KOPT-K1 (cell line): Measurements from ENCODE around the gene OXLD1.
"Not testable (repeated sequence)": the region's sequence is repeated elsewhere in the genome, so short reads cannot be mapped to it uniquely, and the experiment has no call there.

Experiments
- H3K27ac ChIP-seq: fragments of 200-600 bp; sonication (generic); 2 replicates; pipeline ENCODE4 v1.5.1; 2016; ENCODE audit warnings: antibody characterized with exemption, mild to moderate bottlenecking, low read depth, low read length; ENCODE audit not compliant: poor library complexity, severe bottlenecking
- H3K36me3 ChIP-seq: fragments of 200-600 bp; sonication (generic); 2 replicates; pipeline ENCODE4 v1.5.1; 2017; ENCODE audit warnings: antibody characterized with exemption, mild to moderate bottlenecking, low read length, moderate library complexity; ENCODE audit not compliant: insufficient read depth
- H3K9me3 ChIP-seq: fragments of 200-600 bp; sonication (generic); 2 replicates; pipeline ENCODE4 v1.5.1; 2017; ENCODE audit warnings: antibody characterized with exemption, low read length, mild to moderate bottlenecking; ENCODE audit not compliant: insufficient read depth, poor library complexity, severe bottlenecking

OXLD1 gene

GRCh38 chr17:81675515-81676221 lies 9.3 kb upstream of the OXLD1 start:
- peaks cover 70% of the 10 kb centered on the region for H3K36me3 ChIP-seq

DNA sequence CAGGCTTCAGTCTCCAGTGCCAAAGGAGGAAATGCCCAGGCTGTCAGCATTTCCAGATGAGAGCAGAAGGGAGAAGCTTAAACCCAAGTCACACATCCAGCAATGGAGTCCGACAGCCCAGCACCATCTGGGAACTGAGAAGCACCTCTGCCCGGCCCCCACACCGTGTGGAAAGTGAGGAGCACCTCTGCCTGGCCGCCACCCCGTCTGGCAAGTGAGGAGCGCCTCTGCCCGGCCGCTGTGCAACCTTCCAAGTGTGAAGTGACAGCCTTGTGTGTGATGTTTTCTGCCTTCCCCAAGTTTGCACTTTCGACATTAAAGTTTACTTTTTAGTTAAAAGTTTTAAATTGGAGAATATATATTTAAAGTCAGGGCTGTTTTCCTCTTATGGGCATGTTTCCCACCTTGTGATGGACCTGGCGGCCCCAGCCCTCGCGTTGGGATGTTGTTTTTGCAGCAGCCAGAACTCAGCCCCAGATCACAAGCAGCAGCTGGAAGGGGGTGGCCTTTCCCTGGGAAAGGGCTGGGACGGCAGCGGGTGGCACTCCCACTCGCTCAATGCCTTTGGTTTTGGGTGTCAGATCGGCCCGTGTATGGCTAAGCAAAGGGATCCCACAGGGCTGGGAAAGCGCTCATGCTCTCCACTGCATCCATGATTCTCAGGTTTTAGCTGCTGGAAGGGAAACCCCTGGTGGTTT lies 7.3 kb upstream of the OXLD1 start:
- Histone ChIP-seq H3K36me3 (peaks cover 77% of the 10 kb centered on the region), H3K9me3 (no peaks in the 10 kb centered on the region), H3K27ac (no peak overlapping the region)

More at GRCh38 chr17:81675515-81676221, 9.3 kb upstream of the OXLD1 start:
- H3K9me3 ChIP-seq, H3K27ac ChIP-seq: not testable (repeated sequence)

- H3K9me3 ChIP-seq, result no peaks in the 10 kb centered on the region
- peaks cover 84% of the 10 kb centered on the region for H3K36me3 ChIP-seq
- no peak overlapping the region for H3K27ac ChIP-seq
Measured at GRCh38 chr17:81672954-81673353, 6.5 kb upstream of the OXLD1 start.

DNA sequence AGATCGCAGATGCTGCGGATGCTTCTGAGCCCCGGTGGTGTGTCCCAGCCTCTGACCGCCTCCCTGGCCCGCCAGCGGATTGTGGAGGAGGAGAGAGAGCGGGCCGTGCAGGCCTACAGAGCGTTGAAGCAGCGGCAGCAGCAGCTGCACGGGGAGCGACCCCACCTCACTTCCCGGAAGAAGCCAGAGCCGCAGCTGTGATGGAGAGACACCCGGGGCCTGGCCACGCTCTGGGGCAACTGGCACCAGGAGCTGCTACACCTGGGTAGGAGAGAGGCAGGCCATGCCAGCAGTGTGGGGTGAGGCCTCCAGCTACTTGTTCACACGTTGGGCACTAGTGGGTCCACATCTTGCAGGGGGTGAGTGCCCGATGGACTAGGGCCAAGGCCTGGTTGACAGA lies 6.1 kb upstream of the OXLD1 start:
- Histone ChIP-seq H3K36me3 (peaks cover 85% of the 10 kb centered on the region), H3K27ac (no peak overlapping the region)

DNA sequence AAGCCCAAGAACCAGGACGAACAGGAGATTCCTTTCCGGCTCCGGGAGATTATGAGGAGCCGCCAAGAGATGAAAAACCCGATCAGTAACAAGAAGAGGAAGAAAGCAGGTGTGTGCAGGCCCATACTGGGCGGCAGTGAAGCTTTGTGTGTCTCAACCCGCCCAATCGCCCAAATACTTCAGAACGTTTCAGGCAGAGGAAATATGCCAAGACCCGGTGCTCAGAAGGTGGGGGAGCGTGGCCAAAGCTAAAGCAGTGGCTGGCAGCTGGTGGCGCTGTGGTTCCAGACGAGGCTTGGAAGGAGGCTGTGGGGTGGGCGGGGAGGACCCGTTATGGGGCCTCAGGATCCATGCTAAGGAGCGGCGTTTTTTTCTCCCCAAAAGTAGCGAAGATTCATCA lies 1.3 kb upstream of the OXLD1 start:
- Histone ChIP-seq H3K36me3 (peaks cover 63% of the 10 kb centered on the region), H3K27ac (peak overlapping the region; percentile 36)

More for the DNA sequence above, 6.1 kb upstream of the OXLD1 start:
- no peaks in the 10 kb centered on the region for H3K9me3 ChIP-seq

DNA sequence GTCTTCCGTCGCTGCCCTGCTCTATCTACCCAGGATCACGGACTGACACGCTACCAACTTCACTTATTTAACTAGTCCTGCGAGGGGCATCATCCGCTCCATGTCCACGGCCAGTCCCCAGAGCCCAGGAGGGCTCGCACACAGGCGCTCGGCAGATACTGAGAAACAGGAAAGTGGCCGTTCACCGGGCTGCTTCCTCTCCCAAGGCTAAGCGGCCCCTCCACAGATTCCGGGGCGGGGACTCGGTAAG lies 388 bp downstream of the OXLD1 start:
- H3K27ac ChIP-seq, result peak overlapping the region; percentile 88
- no peaks in the 10 kb centered on the region for H3K9me3 ChIP-seq
- H3K36me3 ChIP-seq, result peaks cover 45% of the 10 kb centered on the region

More for the DNA sequence above, 1.3 kb upstream of the OXLD1 start:
- no peaks in the 10 kb centered on the region for H3K9me3 ChIP-seq

GRCh38 chr17:81665205-81666091 lies 957 bp downstream of the OXLD1 start:
- H3K36me3 ChIP-seq, result peaks cover 40% of the 10 kb centered on the region
- no peaks in the 10 kb centered on the region for H3K9me3 ChIP-seq
- H3K27ac ChIP-seq, result peak overlapping the region; percentile 88

GRCh38 chr17:81664051-81664470 lies 2.3 kb downstream of the OXLD1 start:
- H3K36me3 ChIP-seq, result peaks cover 26% of the 10 kb centered on the region
- no peak overlapping the region for H3K27ac ChIP-seq
- no peaks in the 10 kb centered on the region for H3K9me3 ChIP-seq

GRCh38 chr17:81662002-81662401 lies 4.4 kb downstream of the OXLD1 start:
- H3K27ac ChIP-seq, result no peak overlapping the region
- peaks cover 14% of the 10 kb centered on the region for H3K36me3 ChIP-seq
- no peaks in the 10 kb centered on the region for H3K9me3 ChIP-seq

- Histone ChIP-seq H3K36me3 (peaks cover 14% of the 10 kb centered on the region), H3K9me3 (no peaks in the 10 kb centered on the region), H3K27ac (no peak overlapping the region)
Measured at GRCh38 chr17:81660441-81660840, 6.0 kb downstream of the OXLD1 start.

- H3K9me3 ChIP-seq, result no peaks in the 10 kb centered on the region
- H3K27ac ChIP-seq, result no peak overlapping the region
- H3K36me3 ChIP-seq, result peaks cover under 1% of the 10 kb centered on the region; the same call in 1 of the 2 replicates
Measured at GRCh38 chr17:81659038-81659437, 7.4 kb downstream of the OXLD1 start.

GRCh38 chr17:81656835-81657234 lies 9.6 kb downstream of the OXLD1 start:
- H3K27ac ChIP-seq, result peak overlapping the region; percentile 16
- H3K36me3 ChIP-seq, result no peaks in the 10 kb centered on the region
- H3K9me3 ChIP-seq, result no peaks in the 10 kb centered on the region

DNA sequence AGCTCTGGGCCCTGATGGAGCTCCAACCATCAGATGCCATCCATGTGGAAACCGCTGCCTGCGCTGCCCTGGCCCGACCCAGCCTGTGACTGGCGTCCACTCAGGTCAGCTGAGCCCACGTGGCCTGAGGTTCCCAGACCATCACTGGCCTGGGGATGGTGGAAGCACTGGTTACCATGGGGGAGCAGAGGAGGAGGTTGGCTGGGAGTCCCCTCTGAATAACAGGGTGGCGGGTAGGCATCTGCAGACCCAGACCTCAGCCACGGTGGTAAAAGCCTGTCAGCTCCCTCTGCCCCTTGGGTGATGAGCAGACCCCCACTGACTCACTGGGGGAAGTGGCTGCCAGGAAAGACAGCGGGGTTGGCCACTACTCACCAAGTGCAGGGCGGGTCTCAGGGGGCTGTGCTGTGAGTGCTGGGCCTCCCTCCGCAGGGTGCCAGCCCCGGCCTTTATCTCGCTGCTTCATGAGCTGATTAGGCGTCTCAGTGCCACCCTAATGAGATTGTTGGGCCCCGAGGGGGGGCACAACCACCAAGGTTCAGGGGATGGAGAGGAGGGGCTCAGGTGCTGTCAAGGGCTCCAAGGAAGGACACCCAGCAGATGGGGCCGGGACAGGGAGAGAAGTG lies 10.2 kb downstream of the OXLD1 start, which contains the start of gene PDE6G:
PDE6G (minus strand) TSS at position 425 of the 626 bp plus-strand sequence. CDS start 3,237 bp downstream, outside the sequence.
- Histone ChIP-seq H3K9me3 (no peaks in the 10 kb centered on the region), H3K36me3 (no peaks in the 10 kb centered on the region), H3K27ac (peak within 1 kb of the TSS; percentile 16)

GRCh38 chr17:81655378-81656117 lies 10.9 kb downstream of the OXLD1 start:
- Histone ChIP-seq H3K9me3 (no peaks in the 10 kb centered on the region), H3K36me3 (no peaks in the 10 kb centered on the region), H3K27ac (peak overlapping the region; percentile 16)
